MCF 10A (cell line): Measurements from ENCODE around the gene CNTNAP2. TPM values are rescaled to one million over a fixed set of nuclear protein-coding genes. Genes with fewer than 3 reads are reported as not detected.
"Not testable (repeated sequence)": the region's sequence is repeated elsewhere in the genome, so short reads cannot be mapped to it uniquely, and the experiment has no call there.

ENCODE experiments used
- BruUV-seq: library from RNA; stranded (reverse); fragments of 400-500 nt; replicated peaks from 2 replicates; lab custom pipeline; 2021; lab: Mats Ljungman, UMichigan
- CTCF ChIA-PET: fragments of 300-600 bp; sonication (Branson Sonifier 250); formaldehyde crosslinking; extraction: SDS; loops from one replicate; lab custom pipeline; 2021; ENCODE audit warnings: antibody characterized with exemption, inconsistent platforms; lab: Yijun Ruan, JAX
- POLR2A ChIA-PET: fragments of 300-600, 350-650 bp; sonication (Branson Sonifier 250); formaldehyde crosslinking; extraction: SDS; loops from one replicate; lab custom pipeline; 2020; ENCODE audit warnings: antibody characterized with exemption, inconsistent platforms; lab: Yijun Ruan, JAX
- DNase-seq: peaks from one replicate; pipeline ENCODE4 v3.0.0-alpha.2; 2018; ENCODE audit not compliant: unreplicated experiment
- H3K27ac Mint-ChIP-seq: one replicate; pipeline ENCODE4 v1.8.0; 2022; ENCODE audit warnings: mild to moderate bottlenecking, low read depth, mixed read lengths; ENCODE audit not compliant: unreplicated experiment
- H3K27me3 Mint-ChIP-seq: one replicate; pipeline ENCODE4 v1.8.0; 2022; ENCODE audit warnings: mixed read lengths; ENCODE audit not compliant: insufficient read depth, unreplicated experiment
- H3K36me3 Mint-ChIP-seq: one replicate; pipeline ENCODE4 v1.8.0; 2022; ENCODE audit warnings: mild to moderate bottlenecking, moderate library complexity, mixed read lengths; ENCODE audit not compliant: insufficient read depth, unreplicated experiment
- H3K4me1 Mint-ChIP-seq: one replicate; pipeline ENCODE4 v1.8.0; 2022; ENCODE audit warnings: mixed read lengths; ENCODE audit not compliant: insufficient read depth, unreplicated experiment
- H3K4me3 Mint-ChIP-seq: one replicate; pipeline ENCODE4 v1.8.0; 2022; ENCODE audit warnings: mild to moderate bottlenecking, moderate library complexity, mixed read lengths; ENCODE audit not compliant: unreplicated experiment
- H3K9me3 Mint-ChIP-seq: one replicate; pipeline ENCODE4 v1.8.0; 2022; ENCODE audit warnings: mixed read lengths; ENCODE audit not compliant: unreplicated experiment
- intact Hi-C: fragments of 100-400 bp; cut with micrococcal nuclease; formaldehyde crosslinking; loops from 2 replicates; pipeline ENCODE4 v1.14.1; 2022
- total RNA-seq: library from RNA; stranded (reverse); gene quantifications from 2 replicates; pipeline ENCODE4 v1.2.3, GENCODE V29; 2022
- TF ChIP-seq, protein P1 (sequence below): fragments of 200-600 bp; IDR thresholded peaks from one replicate; pipeline ENCODE4 v1.8.0; 2022; ENCODE audit warnings: antibody characterized with exemption, mild to moderate bottlenecking; ENCODE audit not compliant: unreplicated experiment

Gene CNTNAP2
- total RNA-seq, 1 experiment from 2014 or later = 1.1 TPM

DNA sequence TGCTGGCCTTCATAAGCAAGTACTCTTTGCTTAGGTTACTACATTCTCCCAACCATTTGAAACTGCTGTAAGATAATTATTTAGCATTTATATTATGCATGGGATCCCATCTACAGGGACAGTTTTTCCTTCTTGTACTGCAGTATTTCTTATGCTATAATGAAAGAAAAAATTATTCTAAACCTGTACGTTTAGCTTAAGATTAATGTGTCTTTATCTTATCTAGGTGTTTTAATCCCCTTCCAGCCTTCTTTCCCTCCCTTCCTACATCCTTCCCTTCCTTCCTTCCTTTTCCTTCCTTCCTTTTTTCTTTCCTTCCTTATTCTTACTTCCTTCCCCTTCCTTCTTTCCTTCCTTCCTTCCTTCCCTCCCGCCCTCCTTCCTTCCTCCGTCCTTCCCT lies 778.3 kb downstream of the CNTNAP2 start:
- ChIA-PET CTCF (interaction anchor here (0.6 kb wide), 1 partner anchor 52 kb away, joined by 3 read pairs; no protein-coding TSS in a partner anchor), POLR2A (no interaction called here)
- DNase-seq = no peak
- no peak overlapping the region for H3K4me3 Mint-ChIP-seq
- no peaks in the 10 kb centered on the region for H3K36me3 Mint-ChIP-seq
- H3K27me3 Mint-ChIP-seq = peaks cover 56% of the 10 kb centered on the region
- H3K27ac Mint-ChIP-seq = no peak overlapping the region
- no peaks in the 10 kb centered on the region for H3K9me3 Mint-ChIP-seq
- BruUV-seq = no TSS peak
- no peaks in the 10 kb centered on the region for H3K4me1 Mint-ChIP-seq
- TF ChIP-seq, protein P1, sequence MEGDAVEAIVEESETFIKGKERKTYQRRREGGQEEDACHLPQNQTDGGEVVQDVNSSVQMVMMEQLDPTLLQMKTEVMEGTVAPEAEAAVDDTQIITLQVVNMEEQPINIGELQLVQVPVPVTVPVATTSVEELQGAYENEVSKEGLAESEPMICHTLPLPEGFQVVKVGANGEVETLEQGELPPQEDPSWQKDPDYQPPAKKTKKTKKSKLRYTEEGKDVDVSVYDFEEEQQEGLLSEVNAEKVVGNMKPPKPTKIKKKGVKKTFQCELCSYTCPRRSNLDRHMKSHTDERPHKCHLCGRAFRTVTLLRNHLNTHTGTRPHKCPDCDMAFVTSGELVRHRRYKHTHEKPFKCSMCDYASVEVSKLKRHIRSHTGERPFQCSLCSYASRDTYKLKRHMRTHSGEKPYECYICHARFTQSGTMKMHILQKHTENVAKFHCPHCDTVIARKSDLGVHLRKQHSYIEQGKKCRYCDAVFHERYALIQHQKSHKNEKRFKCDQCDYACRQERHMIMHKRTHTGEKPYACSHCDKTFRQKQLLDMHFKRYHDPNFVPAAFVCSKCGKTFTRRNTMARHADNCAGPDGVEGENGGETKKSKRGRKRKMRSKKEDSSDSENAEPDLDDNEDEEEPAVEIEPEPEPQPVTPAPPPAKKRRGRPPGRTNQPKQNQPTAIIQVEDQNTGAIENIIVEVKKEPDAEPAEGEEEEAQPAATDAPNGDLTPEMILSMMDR = no peak
- intact Hi-C loops = no loop called here

DNA sequence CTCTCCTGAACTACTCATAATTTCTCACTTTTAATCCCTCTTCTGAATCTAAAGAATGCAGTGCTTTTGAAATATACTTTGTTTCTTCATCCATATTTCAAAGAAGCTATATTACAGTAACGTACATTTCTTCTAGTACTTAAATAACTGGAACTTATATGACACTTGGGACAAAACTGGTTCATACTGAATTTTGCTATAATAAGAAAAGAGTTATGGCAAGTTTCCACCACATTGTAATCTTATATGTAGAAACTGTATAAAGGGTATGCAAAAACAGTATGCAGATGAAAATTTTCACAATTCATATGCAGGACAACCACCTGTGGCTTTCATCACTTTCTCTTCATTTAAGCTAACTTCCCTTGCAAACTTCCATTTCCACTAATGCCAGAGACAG lies 785.7 kb downstream of the CNTNAP2 start:
- ChIA-PET POLR2A (interaction anchor here (0.6 kb wide), 1 partner anchor 437 kb away, joined by 3 read pairs; no protein-coding TSS in a partner anchor), CTCF (no interaction called here)
- no peaks in the 10 kb centered on the region for H3K4me1 Mint-ChIP-seq
- intact Hi-C loops = no loop called here
- no peak overlapping the region for H3K27ac Mint-ChIP-seq
- no peaks in the 10 kb centered on the region for H3K36me3 Mint-ChIP-seq
- TF ChIP-seq, protein P1 = no peak
- no TSS peak for BruUV-seq
- peaks cover 31% of the 10 kb centered on the region for H3K27me3 Mint-ChIP-seq
- no peaks in the 10 kb centered on the region for H3K9me3 Mint-ChIP-seq
- no peak overlapping the region for H3K4me3 Mint-ChIP-seq
- no peak for DNase-seq

DNA sequence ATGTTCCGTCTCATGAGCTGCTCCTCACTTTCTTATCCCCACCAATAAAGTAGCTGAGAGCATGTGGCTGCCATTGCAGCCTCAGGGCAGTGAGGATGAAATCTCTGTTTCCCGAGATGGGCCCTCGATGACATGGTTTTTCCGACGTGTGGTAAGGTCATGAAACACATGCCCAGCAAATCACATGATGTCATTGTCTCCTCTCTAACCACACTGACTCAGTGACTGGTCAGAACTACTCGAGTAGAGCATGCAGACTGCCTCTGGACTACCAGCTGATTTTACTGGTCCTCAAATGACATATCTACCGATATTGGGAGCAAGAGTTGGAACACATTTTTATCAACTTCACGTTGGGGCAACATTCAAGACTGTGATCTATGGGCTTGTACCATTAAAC lies 786.1 kb downstream of the CNTNAP2 start:
- TF ChIP-seq, protein P1 = no peak
- H3K27me3 Mint-ChIP-seq = peaks cover 28% of the 10 kb centered on the region
- POLR2A ChIA-PET = interaction anchor here (0.6 kb wide), 1 partner anchor 436 kb away, joined by 3 read pairs; no protein-coding TSS in a partner anchor
- no peaks in the 10 kb centered on the region for H3K9me3 Mint-ChIP-seq
- no peak overlapping the region for H3K4me3 Mint-ChIP-seq
- intact Hi-C loops = no loop called here
- no peak overlapping the region for H3K27ac Mint-ChIP-seq
- CTCF ChIA-PET = no interaction called here
- BruUV-seq = no TSS peak
- H3K36me3 Mint-ChIP-seq = no peaks in the 10 kb centered on the region
- no peaks in the 10 kb centered on the region for H3K4me1 Mint-ChIP-seq
- no peak for DNase-seq

DNA sequence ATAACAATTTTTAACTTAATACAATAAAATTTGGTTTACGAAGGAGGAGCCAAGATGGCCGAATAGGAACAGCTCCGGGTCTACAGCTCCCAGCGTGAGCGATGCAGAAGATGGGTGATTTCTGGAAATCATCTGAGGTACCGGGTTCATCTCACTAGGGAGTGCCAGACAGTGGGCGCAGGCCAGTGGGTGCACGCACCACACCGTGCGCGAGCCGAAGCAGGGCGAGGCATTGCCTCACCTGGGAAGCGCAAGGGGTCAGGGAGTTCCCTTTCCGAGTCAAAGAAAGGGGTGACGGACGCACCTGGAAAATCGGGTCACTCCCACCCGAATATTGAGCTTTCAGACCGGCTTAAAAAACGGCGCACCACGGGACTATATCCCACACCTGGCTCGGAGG lies 789.1 kb downstream of the CNTNAP2 start:
- POLR2A ChIA-PET, H3K4me1 Mint-ChIP-seq, intact Hi-C loops, H3K36me3 Mint-ChIP-seq, H3K27ac Mint-ChIP-seq, CTCF ChIA-PET, H3K9me3 Mint-ChIP-seq, H3K4me3 Mint-ChIP-seq, DNase-seq, BruUV-seq, H3K27me3 Mint-ChIP-seq: not testable (repeated sequence)

DNA sequence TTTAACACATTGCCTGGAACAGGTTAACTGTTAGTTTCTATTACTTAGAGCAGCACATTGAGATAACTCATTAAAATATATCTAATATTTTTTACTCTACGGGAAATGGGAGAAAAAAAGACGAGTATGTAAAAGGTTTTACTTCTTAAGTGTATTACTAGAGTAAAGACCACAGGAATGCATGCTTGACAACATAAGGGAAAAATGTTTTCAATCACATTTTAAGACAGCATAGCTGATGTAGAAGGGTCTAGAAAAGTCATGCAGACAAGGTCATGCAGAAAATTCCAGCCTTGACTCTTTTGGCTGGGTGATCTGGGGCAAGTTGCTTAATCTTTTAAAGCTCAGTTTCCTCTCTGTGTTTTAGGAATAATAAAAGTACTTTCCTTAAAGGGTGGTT lies 806.2 kb downstream of the CNTNAP2 start:
- Mint-ChIP-seq H3K9me3 (no peaks in the 10 kb centered on the region), H3K27ac (no peak overlapping the region), H3K36me3 (no peaks in the 10 kb centered on the region), H3K4me1 (no peaks in the 10 kb centered on the region), H3K4me3 (no peak overlapping the region), H3K27me3 (no peaks in the 10 kb centered on the region)
- POLR2A ChIA-PET = no interaction called here
- intact Hi-C loops = no loop called here
- CTCF ChIA-PET = no interaction called here
- BruUV-seq = no TSS peak
- DNase-seq = no peak
- TF ChIP-seq, protein P1 = no peak
